Esophagus squamous epithelium (tissue), 5 donors: ENCODE results near the gene INPP5D. TPM values are rescaled to one million over a fixed set of nuclear protein-coding genes. Genes with fewer than 3 reads are reported as not detected.
"Not testable (repeated sequence)": the region's sequence is repeated elsewhere in the genome, so short reads cannot be mapped to it uniquely, and the experiment has no call there.

Experiments used
- DNase-seq: peaks from one replicate; lab custom pipeline; 2025; lab: John Stamatoyannopoulos, UW
- H3K27ac ChIP-seq, 4 donors: fragments of 200-600 bp; sonication (generic); one replicate each; pipeline ENCODE4 v1.5.1; 2016 to 2019; ENCODE audit warnings: mild to moderate bottlenecking in 1 of 4
- H3K27me3 ChIP-seq, 4 donors: fragments of 200-600 bp; sonication (generic); 1 replicate in 3 of 4; 2 replicates in 1 of 4; pipeline versions ENCODE4 v1.5.1 to v1.6.0; 2017 to 2021; ENCODE audit warnings: antibody characterized with exemption in 1 of 4
- H3K36me3 ChIP-seq, 3 donors: fragments of 200-600 bp; sonication (generic); one replicate each; pipeline ENCODE4 v1.5.1; 2016 to 2019
- H3K4me1 ChIP-seq, 3 donors: fragments of 200-600 bp; sonication (generic); one replicate each; pipeline ENCODE4 v1.5.1; 2017 to 2019
- H3K4me3 ChIP-seq, 4 donors: fragments of 200-600 bp; sonication (generic); 1 replicate in 3 of 4; 2 replicates in 1 of 4; pipeline ENCODE4 v1.5.1; 2016 to 2019; ENCODE audit warnings: mild to moderate bottlenecking in 2 of 4, moderate library complexity in 1 of 4
- H3K9me3 ChIP-seq, 3 donors: fragments of 200-600 bp; sonication (generic); one replicate each; pipeline ENCODE4 v1.5.1; 2016 to 2019
- POLR2A ChIP-seq, 4 donors: fragments of 450-650 bp; IDR thresholded peaks; one replicate each; pipeline ENCODE4 v1.6.1; 2017; ENCODE audit warnings: antibody characterized with exemption in 4 of 4, mild to moderate bottlenecking in 4 of 4, moderate library complexity in 3 of 4
- WGBS, 2 donors: methylation state at CpG; one replicate each; pipeline ENCODE4 v1.1.5; 2018; 5-methylcytosine and 5-hydroxymethylcytosine counted together
- intact Hi-C: fragments of 100-400 bp; cut with DNase I; formaldehyde crosslinking; loops from one replicate; pipeline ENCODE4 v1.15.0; 2022
- total RNA-seq, 4 donors: library from RNA; depleted of rRNA; stranded (reverse); fragments of >200 nt; gene quantifications; one replicate each; pipeline ENCODE4 v1.1.0, GENCODE V29; 2016
- TF ChIP-seq, protein P1 (sequence below), 6 experiments: fragments of 450-650 bp in 4 of 6; fragments of 200-600 bp in 2 of 6; sonication (generic) in 2 of 6; IDR thresholded peaks; one replicate each; pipeline ENCODE4 v1.5.1; 2016 to 2019; ENCODE audit warnings: antibody characterized with exemption in 6 of 6, mild to moderate bottlenecking in 4 of 6, moderate library complexity in 4 of 6
- donor health status: DM: yes; HTN: yes; CAD: no.

The INPP5D gene
- total RNA-seq, 4 donors from 2014 or later: 2.2 to 36.0 (median 10.2) TPM

DNA sequence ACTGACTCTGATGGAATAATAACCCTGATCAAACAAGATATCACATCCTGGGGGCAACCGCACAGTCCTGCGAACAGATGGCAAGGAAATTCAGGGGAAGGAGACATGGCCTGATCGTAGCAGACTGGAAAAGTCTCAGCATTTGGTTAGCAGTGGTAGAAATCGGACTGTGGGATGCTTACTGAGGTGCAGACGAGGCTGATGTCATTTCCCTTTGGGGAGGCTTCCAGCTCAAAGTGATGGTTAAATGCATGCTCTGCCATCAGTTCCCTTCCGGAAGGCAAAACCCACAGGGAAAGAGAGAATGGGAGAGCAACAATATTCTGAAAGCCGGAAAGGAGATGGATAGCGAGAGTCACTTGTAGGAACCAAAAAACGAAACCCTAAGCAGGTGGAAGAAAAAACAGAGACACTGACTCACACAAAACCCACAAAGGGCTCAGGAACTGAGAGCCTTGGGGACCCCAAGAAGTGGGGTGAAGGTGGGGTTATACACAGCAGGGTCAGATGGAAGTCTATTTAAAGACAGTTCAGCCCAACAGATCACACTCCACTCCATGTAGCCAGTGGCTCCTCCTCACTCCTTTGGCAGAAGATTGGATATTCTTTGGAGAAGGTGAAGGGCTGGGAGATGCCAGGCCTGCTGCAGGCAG is 93.1 kb downstream of the INPP5D start:
- Histone ChIP-seq H3K27ac (no peak overlapping the region), H3K27me3 (no peaks in the 10 kb centered on the region), H3K9me3 (no peaks in the 10 kb centered on the region), H3K4me3 (no peak overlapping the region), H3K4me1 (no peaks in the 10 kb centered on the region), H3K36me3 (peaks cover 0 to 20% (median 1%) of the 10 kb centered on the region in 3 donors)
- intact Hi-C loops: no loop called here
- TF ChIP-seq, protein P1, sequence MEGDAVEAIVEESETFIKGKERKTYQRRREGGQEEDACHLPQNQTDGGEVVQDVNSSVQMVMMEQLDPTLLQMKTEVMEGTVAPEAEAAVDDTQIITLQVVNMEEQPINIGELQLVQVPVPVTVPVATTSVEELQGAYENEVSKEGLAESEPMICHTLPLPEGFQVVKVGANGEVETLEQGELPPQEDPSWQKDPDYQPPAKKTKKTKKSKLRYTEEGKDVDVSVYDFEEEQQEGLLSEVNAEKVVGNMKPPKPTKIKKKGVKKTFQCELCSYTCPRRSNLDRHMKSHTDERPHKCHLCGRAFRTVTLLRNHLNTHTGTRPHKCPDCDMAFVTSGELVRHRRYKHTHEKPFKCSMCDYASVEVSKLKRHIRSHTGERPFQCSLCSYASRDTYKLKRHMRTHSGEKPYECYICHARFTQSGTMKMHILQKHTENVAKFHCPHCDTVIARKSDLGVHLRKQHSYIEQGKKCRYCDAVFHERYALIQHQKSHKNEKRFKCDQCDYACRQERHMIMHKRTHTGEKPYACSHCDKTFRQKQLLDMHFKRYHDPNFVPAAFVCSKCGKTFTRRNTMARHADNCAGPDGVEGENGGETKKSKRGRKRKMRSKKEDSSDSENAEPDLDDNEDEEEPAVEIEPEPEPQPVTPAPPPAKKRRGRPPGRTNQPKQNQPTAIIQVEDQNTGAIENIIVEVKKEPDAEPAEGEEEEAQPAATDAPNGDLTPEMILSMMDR (IDR thresholded peaks at IDR 0.05): no peak
- TF ChIP-seq POLR2A (IDR thresholded peaks at IDR 0.05): no peak
- 75 to 85% methylated on average over 9 of the region's 9 CpGs for WGBS, 2 donors
- no peak for DNase-seq

GRCh38 chr2:233156001-233156400 is 95.9 kb downstream of the INPP5D start:
- 96 to 97% methylated on average over 3 to 4 of the region's 4 CpGs for WGBS, 2 donors
- TF ChIP-seq, protein P1 (IDR thresholded peaks at IDR 0.05): no peak
- TF ChIP-seq POLR2A (IDR thresholded peaks at IDR 0.05): no peak
- Histone ChIP-seq H3K27ac (no peak overlapping the region), H3K4me1 (no peaks in the 10 kb centered on the region), H3K27me3 (no peaks in the 10 kb centered on the region), H3K4me3 (no peak overlapping the region), H3K36me3 (peaks cover 0 to 11% (median 0%) of the 10 kb centered on the region in 3 donors), H3K9me3 (no peaks in the 10 kb centered on the region)
- no peak for DNase-seq
- intact Hi-C loops: no loop called here

DNA sequence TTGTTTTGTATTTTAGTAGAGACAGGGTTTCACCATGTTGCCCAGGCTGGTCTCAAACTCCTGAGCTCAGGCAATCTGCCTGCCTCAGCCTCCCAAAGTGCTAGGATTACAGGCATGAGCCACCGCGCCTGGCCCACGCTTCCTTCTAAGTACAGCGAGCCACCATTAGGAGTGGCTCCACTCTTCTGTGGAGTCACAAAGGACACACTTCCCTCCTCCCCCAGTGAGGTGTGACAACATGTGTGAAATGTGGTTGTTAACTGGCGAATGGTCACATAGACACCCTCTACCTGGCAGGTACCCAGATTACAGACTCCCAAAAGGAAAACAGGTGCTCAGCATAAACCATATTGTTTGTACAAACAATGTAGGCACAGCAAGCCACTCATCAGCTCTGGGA is 96.3 kb downstream of the INPP5D start:
- intact Hi-C loops: not testable (repeated sequence)

DNA sequence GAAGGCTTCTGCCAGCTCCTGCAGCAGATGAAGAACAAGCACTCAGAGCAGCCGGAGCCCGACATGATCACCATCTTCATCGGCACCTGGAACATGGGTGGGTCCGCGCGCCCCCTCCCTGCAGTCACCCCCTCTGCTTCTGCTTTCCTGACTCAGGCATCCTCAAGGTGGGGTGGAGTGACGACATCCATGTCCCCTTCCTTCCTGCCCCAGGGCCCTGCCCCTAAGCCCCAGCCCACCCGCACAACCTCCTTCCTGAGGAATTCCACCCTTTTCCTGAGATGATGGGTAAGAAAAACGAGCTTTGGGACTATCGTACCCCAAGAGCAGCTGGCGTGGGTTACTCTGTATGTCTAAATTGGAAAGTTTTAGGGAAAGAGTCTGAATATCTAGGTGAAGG is 101.6 kb downstream of the INPP5D start:
- intact Hi-C loops: no loop called here
- H3K36me3 ChIP-seq: peaks cover 0 to 11% (median 0%) of the 10 kb centered on the region in 3 donors
- H3K27ac ChIP-seq: no peak overlapping the region
- no peak for DNase-seq
- no peak overlapping the region for H3K4me3 ChIP-seq
- WGBS, 2 donors: 80 to 82% methylated on average over 4 to 9 of the region's 11 CpGs
- no peaks in the 10 kb centered on the region for H3K9me3 ChIP-seq
- TF ChIP-seq POLR2A (IDR thresholded peaks at IDR 0.05): no peak
- TF ChIP-seq, protein P1 (IDR thresholded peaks at IDR 0.05): no peak
- H3K27me3 ChIP-seq: no peaks in the 10 kb centered on the region
- peaks cover 0 to 18% (median 0%) of the 10 kb centered on the region in 3 donors for H3K4me1 ChIP-seq

More for the DNA sequence above, 96.3 kb downstream of the INPP5D start:
- H3K9me3 ChIP-seq, H3K27ac ChIP-seq, H3K4me1 ChIP-seq, DNase-seq, H3K4me3 ChIP-seq, H3K27me3 ChIP-seq: not testable (repeated sequence)
- 86 to 94% methylated on average over 2 of the region's 5 CpGs for WGBS, 2 donors
- peaks cover 0 to 11% (median 0%) of the 10 kb centered on the region in 3 donors for H3K36me3 ChIP-seq

GRCh38 chr2:233162770-233163169 is 102.6 kb downstream of the INPP5D start:
- H3K4me3 ChIP-seq: no peak overlapping the region
- H3K9me3 ChIP-seq: no peaks in the 10 kb centered on the region
- peaks cover 0 to 11% (median 0%) of the 10 kb centered on the region in 3 donors for H3K36me3 ChIP-seq
- H3K4me1 ChIP-seq: peaks cover 0 to 18% (median 0%) of the 10 kb centered on the region in 3 donors
- DNase-seq: no peak
- no peaks in the 10 kb centered on the region for H3K27me3 ChIP-seq
- TF ChIP-seq, protein P1 (IDR thresholded peaks at IDR 0.05): no peak
- TF ChIP-seq POLR2A (IDR thresholded peaks at IDR 0.05): no peak
- H3K27ac ChIP-seq: no peak overlapping the region
- WGBS, 2 donors: 76 to 100% methylated on average over 1 to 4 of the region's 8 CpGs
- intact Hi-C loops: no loop called here
